OCI-LY1 (cell line): ENCODE results near the gene B4GALNT2.
A peak's percentile ranks its signal among the peaks of the same experiment; 100 is the strongest.
"Not testable (repeated sequence)": the region's sequence is repeated elsewhere in the genome, so short reads cannot be mapped to it uniquely, and the experiment has no call there.

Experiments
- H2AFZ ChIP-seq: fragments of 200-600 bp; sonication (generic), shearing (Covaris generic); 2 replicates; pipeline ENCODE4 v1.6.0; 2014; ENCODE audit warnings: antibody characterized with exemption, mild to moderate bottlenecking, low read length
- H3F3A ChIP-seq: fragments of 200-600 bp; sonication (generic), shearing (Covaris generic); 2 replicates; pipeline ENCODE4 v1.6.0; 2014; ENCODE audit warnings: mild to moderate bottlenecking, antibody characterized with exemption, low read length, moderate library complexity; ENCODE audit not compliant: insufficient read depth
- H3K27ac ChIP-seq: fragments of 200-600 bp; sonication (generic); 2 replicates; pipeline ENCODE4 v1.5.1; 2014; ENCODE audit warnings: low read length, mixed run types, mild to moderate bottlenecking, low read depth; ENCODE audit not compliant: poor library complexity, severe bottlenecking
- H3K27me3 ChIP-seq: fragments of 200-600 bp; sonication (generic); 2 replicates; pipeline ENCODE4 v1.6.0; 2014; ENCODE audit warnings: antibody characterized with exemption, mild to moderate bottlenecking, low read length, moderate library complexity; ENCODE audit not compliant: insufficient read depth
- H3K36me3 ChIP-seq: fragments of 200-600 bp; sonication (generic); 2 replicates; pipeline ENCODE4 v1.6.1; 2014; ENCODE audit warnings: mild to moderate bottlenecking, antibody characterized with exemption, low read length, moderate library complexity, mixed read lengths; ENCODE audit not compliant: insufficient read depth
- H3K4me1 ChIP-seq: fragments of 200-600 bp; sonication (generic); 2 replicates; pipeline ENCODE4 v1.5.1; 2014; ENCODE audit warnings: mild to moderate bottlenecking, low read length, moderate library complexity; ENCODE audit not compliant: insufficient read depth, severe bottlenecking
- H3K4me2 ChIP-seq: fragments of 200-600 bp; sonication (generic), shearing (Covaris generic); 2 replicates; pipeline ENCODE4 v1.6.1; 2014; ENCODE audit warnings: low read length
- H3K4me3 ChIP-seq: fragments of 200-600 bp; sonication (generic); 2 replicates; pipeline ENCODE4 v1.5.1; 2014; ENCODE audit warnings: low read length, low read depth, mild to moderate bottlenecking, mixed read lengths; ENCODE audit not compliant: poor library complexity, severe bottlenecking
- H3K79me2 ChIP-seq: fragments of 200-600 bp; shearing (Covaris generic); 2 replicates; pipeline ENCODE4 v1.6.1; 2016; ENCODE audit warnings: mixed run types, low read length, mixed read lengths; ENCODE audit not compliant: insufficient read depth
- H3K9ac ChIP-seq: fragments of 200-600 bp; sonication (generic), shearing (Covaris generic); 2 replicates; pipeline ENCODE4 v1.6.1; 2014; ENCODE audit warnings: mild to moderate bottlenecking, low read length, mixed read lengths
- H3K9me2 ChIP-seq: fragments of 200-600 bp; sonication (generic), shearing (Covaris generic); 2 replicates; pipeline ENCODE4 v1.6.1; 2014; ENCODE audit warnings: low read depth, mild to moderate bottlenecking, low read length, mixed read lengths
- H3K9me3 ChIP-seq: fragments of 200-600 bp; shearing (Covaris generic); 2 replicates; pipeline ENCODE4 v1.6.1; 2014; ENCODE audit warnings: low read length, mixed read lengths
- H4K20me1 ChIP-seq: fragments of 200-600 bp; sonication (generic), shearing (Covaris generic); 2 replicates; pipeline ENCODE4 v1.6.0; 2016; ENCODE audit warnings: mild to moderate bottlenecking, low read length; ENCODE audit not compliant: insufficient read depth
- EZH2 ChIP-seq: fragments of 200-600 bp; sonication (generic), shearing (Covaris generic); IDR thresholded peaks from 2 replicates; pipeline ENCODE4 v1.8.0; 2017; ENCODE audit warnings: borderline replicate concordance, mixed run types, mild to moderate bottlenecking, antibody characterized with exemption, low read length, moderate library complexity, mixed read lengths
- TF ChIP-seq, protein P1 (sequence below): fragments of 200-600 bp; sonication (generic), shearing (Covaris generic); IDR thresholded peaks from 2 replicates; pipeline ENCODE4 v1.5.1; 2017; ENCODE audit warnings: mild to moderate bottlenecking, antibody characterized with exemption, low read length, moderate library complexity, mixed read lengths

The B4GALNT2 gene

DNA sequence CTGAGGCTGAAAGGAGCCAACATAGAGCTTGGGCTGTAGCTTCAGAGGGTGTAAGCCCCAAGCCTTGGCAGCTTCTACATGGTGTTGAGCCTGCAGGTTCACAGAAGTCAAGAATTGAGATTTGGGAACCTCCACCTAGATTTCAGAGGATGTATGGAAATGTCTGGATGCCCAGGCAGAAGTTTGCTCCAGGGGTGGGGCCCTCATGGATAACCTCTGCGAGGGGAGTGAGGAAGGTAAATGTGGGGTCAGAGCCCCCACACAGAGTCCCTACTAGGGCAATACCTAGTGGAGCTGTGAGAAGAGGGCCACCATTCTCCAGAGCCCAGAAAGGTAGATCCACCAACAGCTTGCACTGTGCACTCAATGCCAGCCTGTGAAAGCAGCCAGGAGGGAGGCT lies 52.8 kb downstream of the B4GALNT2 start:
- H3K9ac ChIP-seq, H3K4me2 ChIP-seq, H3F3A ChIP-seq, H3K27ac ChIP-seq, H3K9me2 ChIP-seq, H3K27me3 ChIP-seq, H3K4me3 ChIP-seq, H2AFZ ChIP-seq, H3K36me3 ChIP-seq, H3K79me2 ChIP-seq, H4K20me1 ChIP-seq, H3K4me1 ChIP-seq: not testable (repeated sequence)
- H3K9me3 ChIP-seq: peaks cover 14% of the 10 kb centered on the region

DNA sequence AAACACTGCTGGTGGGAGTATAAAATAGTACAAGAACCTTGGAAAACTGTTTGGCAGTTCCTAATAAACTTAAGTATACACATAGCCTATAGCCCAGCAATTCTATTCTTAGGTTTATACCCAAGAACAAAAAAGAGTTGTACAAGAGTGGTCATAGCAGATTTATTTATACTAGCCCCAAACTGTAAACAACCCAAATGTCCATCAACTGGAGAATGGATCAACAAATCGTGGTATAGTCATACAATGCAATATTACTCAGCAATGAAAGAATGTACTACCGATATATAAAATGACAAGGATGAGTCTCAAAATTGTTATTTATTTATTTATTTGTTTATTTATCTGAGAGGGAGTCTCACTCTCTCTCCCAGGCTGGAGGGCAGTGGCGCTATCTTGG lies 54.7 kb downstream of the B4GALNT2 start:
- no peak for TF ChIP-seq EZH2
- TF ChIP-seq, protein P1, sequence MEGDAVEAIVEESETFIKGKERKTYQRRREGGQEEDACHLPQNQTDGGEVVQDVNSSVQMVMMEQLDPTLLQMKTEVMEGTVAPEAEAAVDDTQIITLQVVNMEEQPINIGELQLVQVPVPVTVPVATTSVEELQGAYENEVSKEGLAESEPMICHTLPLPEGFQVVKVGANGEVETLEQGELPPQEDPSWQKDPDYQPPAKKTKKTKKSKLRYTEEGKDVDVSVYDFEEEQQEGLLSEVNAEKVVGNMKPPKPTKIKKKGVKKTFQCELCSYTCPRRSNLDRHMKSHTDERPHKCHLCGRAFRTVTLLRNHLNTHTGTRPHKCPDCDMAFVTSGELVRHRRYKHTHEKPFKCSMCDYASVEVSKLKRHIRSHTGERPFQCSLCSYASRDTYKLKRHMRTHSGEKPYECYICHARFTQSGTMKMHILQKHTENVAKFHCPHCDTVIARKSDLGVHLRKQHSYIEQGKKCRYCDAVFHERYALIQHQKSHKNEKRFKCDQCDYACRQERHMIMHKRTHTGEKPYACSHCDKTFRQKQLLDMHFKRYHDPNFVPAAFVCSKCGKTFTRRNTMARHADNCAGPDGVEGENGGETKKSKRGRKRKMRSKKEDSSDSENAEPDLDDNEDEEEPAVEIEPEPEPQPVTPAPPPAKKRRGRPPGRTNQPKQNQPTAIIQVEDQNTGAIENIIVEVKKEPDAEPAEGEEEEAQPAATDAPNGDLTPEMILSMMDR: no peak
- Histone ChIP-seq H3F3A (no peaks in the 10 kb centered on the region), H3K27ac (no peak overlapping the region), H3K4me2 (no peak overlapping the region), H3K4me3 (no peak overlapping the region), H3K9me2 (no peaks in the 10 kb centered on the region), H3K4me1 (peaks cover 10% of the 10 kb centered on the region), H3K36me3 (no peaks in the 10 kb centered on the region; the same call in 1 of the 2 replicates), H3K9ac (no peak overlapping the region), H3K79me2 (no peaks in the 10 kb centered on the region), H3K9me3 (peaks cover 14% of the 10 kb centered on the region), H2AFZ (no peak overlapping the region), H4K20me1 (no peaks in the 10 kb centered on the region), H3K27me3 (no peaks in the 10 kb centered on the region)

DNA sequence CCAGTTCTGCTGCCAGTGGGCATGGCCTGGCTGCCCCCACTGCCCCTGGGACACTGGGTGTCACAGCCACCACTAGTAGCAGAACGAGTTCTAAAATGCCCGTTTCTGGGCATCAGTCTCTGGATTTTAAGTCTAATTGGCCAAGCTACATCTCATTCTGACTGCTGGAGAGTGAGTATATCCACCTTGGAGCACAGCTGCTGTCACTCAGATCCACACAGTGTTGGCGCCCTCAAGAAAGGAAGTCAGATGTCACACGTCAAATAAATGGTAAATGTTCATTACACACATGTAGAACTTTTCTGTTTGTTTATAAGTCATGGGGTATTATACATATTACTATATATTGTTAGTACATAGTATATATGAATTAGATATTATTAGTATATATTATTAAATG lies 58.4 kb downstream of the B4GALNT2 start:
- H3K36me3 ChIP-seq: no peaks in the 10 kb centered on the region
- H3K4me2 ChIP-seq: no peak overlapping the region
- H3K4me1 ChIP-seq: peaks cover 23% of the 10 kb centered on the region
- no peaks in the 10 kb centered on the region for H3K9me2 ChIP-seq
- H3K79me2 ChIP-seq: no peaks in the 10 kb centered on the region
- no peak overlapping the region for H3K9ac ChIP-seq
- no peaks in the 10 kb centered on the region for H4K20me1 ChIP-seq
- H3K4me3 ChIP-seq: no peak overlapping the region
- H2AFZ ChIP-seq: no peak overlapping the region
- H3K27me3 ChIP-seq: no peaks in the 10 kb centered on the region
- no peak overlapping the region for H3K27ac ChIP-seq
- no peaks in the 10 kb centered on the region for H3F3A ChIP-seq
- TF ChIP-seq, protein P1: no peak
- TF ChIP-seq EZH2: no peak
- H3K9me3 ChIP-seq: no peaks in the 10 kb centered on the region

DNA sequence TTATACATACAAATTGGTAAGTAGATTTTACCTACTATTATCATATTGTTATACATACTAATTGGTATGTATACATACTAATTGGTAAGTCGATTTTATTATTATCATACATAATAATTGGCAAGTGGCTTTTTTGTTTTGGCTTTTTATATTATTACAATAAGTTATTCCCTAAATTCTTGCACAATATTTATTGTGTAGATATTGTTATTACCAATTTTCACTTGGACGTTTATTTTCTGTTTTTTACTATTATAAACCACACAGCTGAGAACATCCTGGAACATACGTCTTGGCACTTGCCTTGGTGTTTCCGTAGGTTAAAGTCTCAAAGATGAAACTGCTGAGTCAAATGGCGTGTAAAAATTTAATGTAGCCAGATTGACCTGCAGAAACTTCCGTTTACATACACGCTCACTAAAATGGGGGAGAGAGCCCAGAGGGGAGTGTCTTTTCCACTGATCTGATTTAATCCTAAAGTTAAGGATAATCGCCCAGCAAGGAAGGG lies 58.9 kb downstream of the B4GALNT2 start:
- Histone ChIP-seq H2AFZ (peak overlapping the region; percentile 82), H3K9me3 (no peaks in the 10 kb centered on the region), H4K20me1 (no peaks in the 10 kb centered on the region), H3K27ac (peak overlapping the region; percentile 97), H3K4me1 (peaks cover 23% of the 10 kb centered on the region), H3K27me3 (no peaks in the 10 kb centered on the region), H3K9ac (peak overlapping the region; percentile 96), H3K4me3 (peak overlapping the region; percentile 82), H3K9me2 (no peaks in the 10 kb centered on the region), H3K79me2 (no peaks in the 10 kb centered on the region), H3F3A (no peaks in the 10 kb centered on the region), H3K36me3 (no peaks in the 10 kb centered on the region), H3K4me2 (peak overlapping the region; percentile 83)
- TF ChIP-seq EZH2: no peak
- TF ChIP-seq, protein P1: no peak
